Endothelial cell of umbilical vein (primary cell): ENCODE data around the gene APOF. TPM values are rescaled to one million over a fixed set of nuclear protein-coding genes. Genes with fewer than 3 reads are reported as not detected.

ENCODE experiments used
- BruUV-seq: library from RNA; stranded (reverse); fragments of 400-500 nt; replicated peaks from 2 replicates; lab custom pipeline; 2021; lab: Mats Ljungman, UMichigan
- CTCF ChIA-PET: fragments of 300-600, 350-600 bp; sonication (Branson Sonifier 250); formaldehyde crosslinking; loops from one replicate; lab custom pipeline; 2021; ENCODE audit warnings: antibody characterized with exemption, inconsistent platforms; lab: Charles Lee
- POLR2A ChIA-PET: fragments of 300-600, 350-600 bp; sonication (Branson Sonifier 250); formaldehyde crosslinking; loops from one replicate; lab custom pipeline; 2021; ENCODE audit warnings: antibody characterized with exemption, inconsistent platforms; lab: Charles Lee
- DNase-seq: peaks from one replicate; pipeline ENCODE4 v3.0.0-alpha.2; 2011; ENCODE audit warnings: low read depth, low spot score
- FAIRE-seq: peaks from 2 replicates; lab custom pipeline; 2011; peaks lifted over from hg19 to GRCh38; lab: Jason Lieb, UNC
- H2AFZ ChIP-seq: 2 replicates; pipeline ENCODE4 v1.6.0; 2012; ENCODE audit warnings: low read depth, low read length, control low read depth, inconsistent platforms
- H3K27ac ChIP-seq: 2 replicates; pipeline ENCODE4 v1.5.1; 2011; ENCODE audit warnings: low read depth, mild to moderate bottlenecking, control low read depth, low read length, moderate library complexity; ENCODE audit not compliant: insufficient read depth
- H3K27me3 ChIP-seq, 2 experiments: 2 replicates each; pipeline versions ENCODE4 v1.6.0 to v1.6.1; 2011; ENCODE audit warnings: low read length in 2 of 2, mixed read lengths in 1 of 2; ENCODE audit not compliant: control insufficient read depth in 2 of 2, insufficient read depth in 2 of 2
- H3K36me3 ChIP-seq, 2 experiments: 2 replicates in 1 of 2; 3 replicates in 1 of 2; pipeline ENCODE4 v1.5.1; 2011; ENCODE audit warnings: low read length in 2 of 2, mild to moderate bottlenecking in 1 of 2, moderate library complexity in 1 of 2; ENCODE audit not compliant: control insufficient read depth in 2 of 2, insufficient read depth in 2 of 2; ENCODE audit errors: extremely low read depth in 1 of 2
- H3K4me1 ChIP-seq: 3 replicates; pipeline ENCODE4 v1.5.1; 2011; ENCODE audit warnings: mild to moderate bottlenecking, low read length; ENCODE audit not compliant: control insufficient read depth, insufficient read depth; ENCODE audit errors: extremely low read depth
- H3K4me2 ChIP-seq: 2 replicates; pipeline ENCODE4 v1.6.1; 2011; ENCODE audit warnings: low read length, control low read depth, mixed read lengths; ENCODE audit not compliant: insufficient read depth
- H3K4me3 ChIP-seq, 3 experiments: fragments of 200-600 bp in 1 of 3; sonication (generic), shearing (Covaris generic) in 1 of 3; replicated peaks in 1 of 3; 2 replicates each; pipeline ENCODE4 v1.5.1; 2011 to 2016; ENCODE audit warnings: control low read depth in 3 of 3, low read length in 3 of 3, mild to moderate bottlenecking in 2 of 3, inconsistent platforms in 1 of 3, low read depth in 1 of 3, moderate library complexity in 1 of 3; ENCODE audit not compliant: insufficient read depth in 1 of 3
- H3K79me2 ChIP-seq: 2 replicates; pipeline ENCODE4 v1.6.0; 2012; ENCODE audit warnings: low read length, inconsistent platforms; ENCODE audit not compliant: control insufficient read depth, insufficient read depth
- H3K9ac ChIP-seq: replicated peaks from 2 replicates; pipeline ENCODE3; 2011; ENCODE audit warnings: low read length, control low read depth; ENCODE audit not compliant: insufficient read depth; ENCODE audit errors: extremely low read depth
- H3K9me1 ChIP-seq: replicated peaks from 3 replicates; pipeline ENCODE4 v1.6.0; 2011; ENCODE audit warnings: mild to moderate bottlenecking, low read length; ENCODE audit not compliant: control insufficient read depth, insufficient read depth; ENCODE audit errors: extremely low read depth
- H3K9me3 ChIP-seq: replicated peaks from 2 replicates; pipeline ENCODE4 v1.5.1; 2012; ENCODE audit warnings: low read length, inconsistent platforms; ENCODE audit not compliant: control insufficient read depth, insufficient read depth
- H4K20me1 ChIP-seq: replicated peaks from 2 replicates; pipeline ENCODE3; 2011; ENCODE audit warnings: mild to moderate bottlenecking, low read length; ENCODE audit not compliant: control insufficient read depth, insufficient read depth; ENCODE audit errors: extremely low read depth
- EZH2 ChIP-seq: IDR thresholded peaks from 2 replicates; pipeline ENCODE4 v1.6.1; 2012; ENCODE audit warnings: borderline replicate concordance, low read depth, mild to moderate bottlenecking, moderate library complexity, low read length, inconsistent platforms; ENCODE audit not compliant: severe bottlenecking
- FOS ChIP-seq: IDR thresholded peaks from 2 replicates; pipeline ENCODE4 v1.6.1; 2011; ENCODE audit warnings: mild to moderate bottlenecking, low read length, moderate library complexity, borderline replicate concordance; ENCODE audit not compliant: insufficient read depth
- GATA2 ChIP-seq: IDR thresholded peaks from 2 replicates; pipeline ENCODE4 v1.7.0; 2011; ENCODE audit warnings: low read depth, mild to moderate bottlenecking, moderate library complexity, mixed read lengths, low read length; ENCODE audit not compliant: insufficient read length, insufficient read depth
- JUN ChIP-seq: IDR thresholded peaks from 2 replicates; pipeline ENCODE4 v1.6.1; 2011; ENCODE audit warnings: borderline replicate concordance, low read depth; ENCODE audit not compliant: insufficient read length, insufficient read depth
- MYC ChIP-seq: IDR thresholded peaks from one replicate; pipeline ENCODE4 v1.6.1; 2011; ENCODE audit warnings: mild to moderate bottlenecking, low read depth, low read length
- POLR2AphosphoS5 ChIP-seq: IDR thresholded peaks from 2 replicates; pipeline ENCODE4 v1.6.1; 2012; ENCODE audit warnings: low read depth, mild to moderate bottlenecking, control low read depth, low read length, moderate library complexity; ENCODE audit not compliant: insufficient read depth
- dilution Hi-C: fragments of 300-500 bp; cut with MboI; formaldehyde crosslinking; loops from one replicate; pipeline ENCODE4 v1.15.0; 2019; ENCODE audit warnings: low sequenced_read_pairs; ENCODE audit not compliant: extremely low pct_ligation_motif_present
- intact Hi-C: fragments of 100-400 bp; cut with micrococcal nuclease; formaldehyde crosslinking; loops from one replicate; pipeline ENCODE4 v1.10.0; 2022
- polyA plus RNA-seq, 4 experiments: library from polyadenylated mRNA; depleted of rRNA in 3 of 4; stranded (reverse) in 3 of 4; unstranded in 1 of 4; fragments of >200 nt; gene quantifications; 2 replicates each; pipeline versions ENCODE4 v1.2.1 to v1.2.3, GENCODE V29; 2011 to 2012; ENCODE audit warnings: missing spikeins in 1 of 4
- total RNA-seq: library from RNA; stranded (reverse); gene quantifications from 2 replicates; pipeline ENCODE4 v1.2.3, GENCODE V29; 2021
- TF ChIP-seq, protein P1 (sequence below), 2 donors: IDR thresholded peaks; 1 replicate in 1 of 2; 2 replicates in 1 of 2; pipeline ENCODE4 v1.5.1; 2011; ENCODE audit warnings: low read length in 2 of 2, mild to moderate bottlenecking in 2 of 2, moderate library complexity in 2 of 2, control low read depth in 1 of 2, inconsistent platforms in 1 of 2, low read depth in 1 of 2; ENCODE audit not compliant: insufficient read depth in 1 of 2; ENCODE audit errors: extremely low read depth in 1 of 2
- TF ChIP-seq, protein P2 (sequence below): IDR thresholded peaks from 2 replicates; pipeline ENCODE4 v1.6.1; 2011; ENCODE audit not compliant: insufficient read depth, insufficient read length

The APOF gene
- total and polyA plus RNA-seq, 2 donors (not counting 3 experiments of a cell fraction or from before 2014, with no cell fraction given): not detected

DNA sequence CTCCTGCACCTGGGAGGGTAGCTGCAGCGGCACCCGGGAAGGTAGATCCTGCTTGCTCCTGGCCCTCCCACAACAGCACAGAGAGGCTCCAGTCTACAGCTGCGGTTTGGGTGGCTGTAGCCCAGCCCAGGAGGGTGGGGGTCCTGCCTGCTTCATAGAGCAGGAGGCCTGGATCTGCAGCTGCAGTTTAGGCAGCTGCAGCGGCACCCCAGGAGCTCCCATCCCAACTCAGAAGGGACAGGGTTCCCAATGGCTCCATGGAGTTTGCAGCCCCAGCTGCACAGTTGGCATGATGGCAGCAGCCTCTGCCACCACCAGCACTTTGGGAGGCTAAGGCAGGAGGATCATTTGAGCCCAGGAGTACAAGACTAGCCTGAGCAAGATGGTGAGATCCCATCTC, 48.1 kb upstream of the APOF start:
- dilution Hi-C loops: no loop called here

More for the DNA sequence above, 48.1 kb upstream of the APOF start:
- no peaks in the 10 kb centered on the region for H3K9me3 ChIP-seq
- FAIRE-seq (no peak), DNase-seq (no peak)
- H3K79me2 ChIP-seq: no peaks in the 10 kb centered on the region
- no peaks in the 10 kb centered on the region for H3K9me1 ChIP-seq
- ChIA-PET POLR2A (interaction anchor here (0.6 kb wide), 1 partner anchor 66 kb away, joined by 4 read pairs; no protein-coding TSS in a partner anchor), CTCF (no interaction called here)
- H3K36me3 ChIP-seq: no peaks in the 10 kb centered on the region
- no peak overlapping the region for H3K4me2 ChIP-seq
- H3K27ac ChIP-seq: no peak overlapping the region
- no peaks in the 10 kb centered on the region for H4K20me1 ChIP-seq
- no peak overlapping the region for H3K9ac ChIP-seq
- no peak overlapping the region for H3K4me3 ChIP-seq
- H2AFZ ChIP-seq: no peak overlapping the region
- H3K27me3 ChIP-seq: no peaks in the 10 kb centered on the region
- intact Hi-C loops: no loop called here
- BruUV-seq: no TSS peak
- TF ChIP-seq POLR2AphosphoS5 (no peak), FOS (no peak), MYC (no peak), GATA2 (no peak), EZH2 (no peak), JUN (no peak)
- TF ChIP-seq, protein P1, sequence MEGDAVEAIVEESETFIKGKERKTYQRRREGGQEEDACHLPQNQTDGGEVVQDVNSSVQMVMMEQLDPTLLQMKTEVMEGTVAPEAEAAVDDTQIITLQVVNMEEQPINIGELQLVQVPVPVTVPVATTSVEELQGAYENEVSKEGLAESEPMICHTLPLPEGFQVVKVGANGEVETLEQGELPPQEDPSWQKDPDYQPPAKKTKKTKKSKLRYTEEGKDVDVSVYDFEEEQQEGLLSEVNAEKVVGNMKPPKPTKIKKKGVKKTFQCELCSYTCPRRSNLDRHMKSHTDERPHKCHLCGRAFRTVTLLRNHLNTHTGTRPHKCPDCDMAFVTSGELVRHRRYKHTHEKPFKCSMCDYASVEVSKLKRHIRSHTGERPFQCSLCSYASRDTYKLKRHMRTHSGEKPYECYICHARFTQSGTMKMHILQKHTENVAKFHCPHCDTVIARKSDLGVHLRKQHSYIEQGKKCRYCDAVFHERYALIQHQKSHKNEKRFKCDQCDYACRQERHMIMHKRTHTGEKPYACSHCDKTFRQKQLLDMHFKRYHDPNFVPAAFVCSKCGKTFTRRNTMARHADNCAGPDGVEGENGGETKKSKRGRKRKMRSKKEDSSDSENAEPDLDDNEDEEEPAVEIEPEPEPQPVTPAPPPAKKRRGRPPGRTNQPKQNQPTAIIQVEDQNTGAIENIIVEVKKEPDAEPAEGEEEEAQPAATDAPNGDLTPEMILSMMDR (IDR thresholded peaks at IDR 0.05; ENCODE audit: extremely low read depth in 1 of 2, insufficient read depth in 1 of 2, low read depth in 1 of 2, low read length in 2 of 2): no peak
- TF ChIP-seq, protein P2, sequence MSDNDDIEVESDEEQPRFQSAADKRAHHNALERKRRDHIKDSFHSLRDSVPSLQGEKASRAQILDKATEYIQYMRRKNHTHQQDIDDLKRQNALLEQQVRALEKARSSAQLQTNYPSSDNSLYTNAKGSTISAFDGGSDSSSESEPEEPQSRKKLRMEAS: no peak
- H3K4me1 ChIP-seq: no peaks in the 10 kb centered on the region
